ENCODE data around the gene TRIM46. TPM values are rescaled to one million over a fixed set of nuclear protein-coding genes. Genes with fewer than 3 reads are reported as not detected.

TRIM46 gene
- total and polyA plus RNA-seq, 9 of the 15 experiments (the other 6 are each of a cell fraction or from before 2014, with no cell fraction given) = 0.05 to 0.60 (median 0.16) TPM; not detected in 3

GRCh38 chr1:155227261-155228095 is 53.8 kb downstream of the TRIM46 start (continued):
- TF ChIP-seq ZNF592 (IDR thresholded peaks at IDR 0.05) (0 out of 2 replicates have a peak, but pooled peaks have one; percentile 18), TAL1 (IDR thresholded peaks at IDR 0.05) (no peak), SMARCE1 (IDR thresholded peaks at IDR 0.05) (no peak), ZBTB34 (CRISPR knock-in tag; IDR thresholded peaks at IDR 0.05) (no peak), CHAMP1 (IDR thresholded peaks at IDR 0.05) (no peak), ZNF282 (CRISPR knock-in tag; IDR thresholded peaks at IDR 0.05) (no peak), ZNF449 (CRISPR knock-in tag; IDR thresholded peaks at IDR 0.05) (no peak), NR4A1 (CRISPR knock-in tag; IDR thresholded peaks at IDR 0.05) (0 out of 2 replicates have a peak, but pooled peaks have one; percentile 68), NR4A1 (tag; IDR thresholded peaks at IDR 0.05) (no peak; the same call in 1 of the 2 replicates), CTCFL (IDR thresholded peaks at IDR 0.05; ENCODE audit: borderline replicate concordance, insufficient read depth, low read depth, low read length, poor library complexity, severe bottlenecking) (no peak), ZNF239 (CRISPR knock-in tag; IDR thresholded peaks at IDR 0.05) (0 out of 2 replicates have a peak, but pooled peaks have one; percentile 16), HES1 (IDR thresholded peaks at IDR 0.05; ENCODE audit: low read depth) (peak; percentile 36; the same call in 1 of the 2 replicates), DDX20 (tag; IDR thresholded peaks at IDR 0.05; ENCODE audit: low read depth) (no peak)
